PFSK-1 (cell line): Measurements from ENCODE around the gene DOCK4.

Experiments used
- POLR2AphosphoS5 ChIP-seq: IDR thresholded peaks from 2 replicates; pipeline ENCODE4 v1.6.1; 2012; ENCODE audit warnings: low read depth, mild to moderate bottlenecking, control low read depth, low read length, moderate library complexity
- REST ChIP-seq, 2 experiments: IDR thresholded peaks; 2 replicates each; pipeline versions ENCODE4 v1.6.1 to v1.8.0; 2011 to 2012; ENCODE audit warnings: low read depth in 2 of 2, low read length in 2 of 2, control low read depth in 1 of 2, inconsistent platforms in 1 of 2, mild to moderate bottlenecking in 1 of 2, moderate library complexity in 1 of 2; ENCODE audit not compliant: insufficient read depth in 1 of 2

DNA sequence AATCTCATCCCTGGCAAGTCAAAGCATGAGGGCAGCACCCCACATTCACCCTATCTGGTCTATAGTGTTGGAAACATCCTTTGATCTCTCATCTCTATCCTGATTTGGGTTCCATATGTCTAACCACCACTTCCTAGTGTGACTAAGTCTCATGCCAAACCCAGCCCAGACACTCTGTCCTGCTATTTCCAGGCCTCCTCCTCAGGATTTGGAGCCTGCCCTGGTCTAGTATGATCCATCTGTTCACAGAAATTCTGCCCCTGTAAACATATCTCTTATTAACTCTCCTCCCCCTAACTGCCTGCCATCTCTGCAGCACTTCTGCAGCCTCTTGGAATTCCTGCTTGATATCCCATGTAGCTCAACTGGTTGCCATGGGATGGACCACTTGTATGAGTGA lies 323.0 kb downstream of the DOCK4 start:
- TF ChIP-seq REST (IDR thresholded peaks at IDR 0.05; ENCODE audit: insufficient read depth in 1 of 2, low read depth in 2 of 2, low read length in 2 of 2), result no peak
- no peak for TF ChIP-seq POLR2AphosphoS5
